Measurements from ENCODE around the gene KRT86.

GRCh38 chr12:52225752-52226151 lies 48.7 kb upstream of the KRT86 start:
- TF ChIP-seq POLR2AphosphoS5 (IDR thresholded peaks at IDR 0.05; ENCODE audit: low read depth) (no peak), CTCF (conservative IDR thresholded peaks at IDR 0.05; ENCODE audit: low read depth in 2 of 2) (no peak), STAT1 (IDR thresholded peaks at IDR 0.05; ENCODE audit: unreplicated experiment) (no peak), EZH2phosphoT487 (IDR thresholded peaks at IDR 0.05; ENCODE audit: unreplicated experiment) (no peak), JUNB (IDR thresholded peaks at IDR 0.05; ENCODE audit: unreplicated experiment) (no peak), EZH2 (IDR thresholded peaks at IDR 0.05; ENCODE audit: low read depth, unreplicated experiment) (no peak), CREB1 (CRISPR knock-in tag; IDR thresholded peaks at IDR 0.05; ENCODE audit: low read depth) (no peak)
- TF ChIP-seq, protein P1, sequence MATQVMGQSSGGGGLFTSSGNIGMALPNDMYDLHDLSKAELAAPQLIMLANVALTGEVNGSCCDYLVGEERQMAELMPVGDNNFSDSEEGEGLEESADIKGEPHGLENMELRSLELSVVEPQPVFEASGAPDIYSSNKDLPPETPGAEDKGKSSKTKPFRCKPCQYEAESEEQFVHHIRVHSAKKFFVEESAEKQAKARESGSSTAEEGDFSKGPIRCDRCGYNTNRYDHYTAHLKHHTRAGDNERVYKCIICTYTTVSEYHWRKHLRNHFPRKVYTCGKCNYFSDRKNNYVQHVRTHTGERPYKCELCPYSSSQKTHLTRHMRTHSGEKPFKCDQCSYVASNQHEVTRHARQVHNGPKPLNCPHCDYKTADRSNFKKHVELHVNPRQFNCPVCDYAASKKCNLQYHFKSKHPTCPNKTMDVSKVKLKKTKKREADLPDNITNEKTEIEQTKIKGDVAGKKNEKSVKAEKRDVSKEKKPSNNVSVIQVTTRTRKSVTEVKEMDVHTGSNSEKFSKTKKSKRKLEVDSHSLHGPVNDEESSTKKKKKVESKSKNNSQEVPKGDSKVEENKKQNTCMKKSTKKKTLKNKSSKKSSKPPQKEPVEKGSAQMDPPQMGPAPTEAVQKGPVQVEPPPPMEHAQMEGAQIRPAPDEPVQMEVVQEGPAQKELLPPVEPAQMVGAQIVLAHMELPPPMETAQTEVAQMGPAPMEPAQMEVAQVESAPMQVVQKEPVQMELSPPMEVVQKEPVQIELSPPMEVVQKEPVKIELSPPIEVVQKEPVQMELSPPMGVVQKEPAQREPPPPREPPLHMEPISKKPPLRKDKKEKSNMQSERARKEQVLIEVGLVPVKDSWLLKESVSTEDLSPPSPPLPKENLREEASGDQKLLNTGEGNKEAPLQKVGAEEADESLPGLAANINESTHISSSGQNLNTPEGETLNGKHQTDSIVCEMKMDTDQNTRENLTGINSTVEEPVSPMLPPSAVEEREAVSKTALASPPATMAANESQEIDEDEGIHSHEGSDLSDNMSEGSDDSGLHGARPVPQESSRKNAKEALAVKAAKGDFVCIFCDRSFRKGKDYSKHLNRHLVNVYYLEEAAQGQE (IDR thresholded peaks at IDR 0.05; ENCODE audit: unreplicated experiment): no peak
